NCI-H2227 (cell line): ENCODE data around the gene FRMD3.

Source experiments
- DNase-seq: peaks from one replicate; lab custom pipeline; 2025; ENCODE audit not compliant: unreplicated experiment; lab: John Stamatoyannopoulos, UW

Gene FRMD3

GRCh38 chr9:83342006-83342405 is 196.2 kb downstream of the FRMD3 start:
- DNase-seq = no peak

GRCh38 chr9:83340451-83340850 is 197.8 kb downstream of the FRMD3 start:
- no peak for DNase-seq

GRCh38 chr9:83339435-83339834 is 198.8 kb downstream of the FRMD3 start:
- no peak for DNase-seq

- no peak for DNase-seq
Measured at GRCh38 chr9:83336706-83337105, 201.5 kb downstream of the FRMD3 start.

- peak; percentile 63 for DNase-seq
Measured at GRCh38 chr9:83334320-83334719, 203.9 kb downstream of the FRMD3 start.

GRCh38 chr9:83330207-83331196 is 207.7 kb downstream of the FRMD3 start:
- no peak for DNase-seq

GRCh38 chr9:83327750-83328622 is 210.2 kb downstream of the FRMD3 start:
- no peak for DNase-seq

- DNase-seq = no peak
Measured at GRCh38 chr9:83327323-83327722, 210.9 kb downstream of the FRMD3 start.

- no peak for DNase-seq
Measured at GRCh38 chr9:83323148-83323547, 215.1 kb downstream of the FRMD3 start.

- no peak for DNase-seq
Measured at GRCh38 chr9:83322438-83322837, 215.8 kb downstream of the FRMD3 start.

- no peak for DNase-seq
Measured at GRCh38 chr9:83317244-83317643, 221.0 kb downstream of the FRMD3 start.

- DNase-seq = no peak
Measured at GRCh38 chr9:83315649-83316048, 222.6 kb downstream of the FRMD3 start.

- DNase-seq = no peak
Measured at GRCh38 chr9:83313781-83314180, 224.4 kb downstream of the FRMD3 start.

- DNase-seq = no peak
Measured at GRCh38 chr9:83312537-83312936, 225.7 kb downstream of the FRMD3 start.

GRCh38 chr9:83307066-83307724 is 231.0 kb downstream of the FRMD3 start:
- no peak for DNase-seq

- DNase-seq = no peak
Measured at GRCh38 chr9:83304686-83305085, 233.5 kb downstream of the FRMD3 start.

- no peak for DNase-seq
Measured at GRCh38 chr9:83299571-83299970, 238.6 kb downstream of the FRMD3 start.

GRCh38 chr9:83299094-83299493 is 239.1 kb downstream of the FRMD3 start:
- no peak for DNase-seq

GRCh38 chr9:83296123-83296522 is 242.1 kb downstream of the FRMD3 start:
- DNase-seq = no peak

- no peak for DNase-seq
Measured at GRCh38 chr9:83294816-83295215, 243.4 kb downstream of the FRMD3 start.

GRCh38 chr9:83291196-83291595 is 247.0 kb downstream of the FRMD3 start:
- DNase-seq = no peak
